ENCODE results near the gene PEX5L.

The PEX5L gene

GRCh38 chr3:179964890-179965289, 71.8 kb downstream of the PEX5L start:
- Histone ChIP-seq H2AFZ (ENCODE audit: low read length) (no peak overlapping the region), H3K9me2 (replicated peaks; ENCODE audit: insufficient read depth, low read length) (no peaks in the 10 kb centered on the region), H3F3A (ENCODE audit: insufficient read depth, low read length) (no peaks in the 10 kb centered on the region), H3K4me1 (ENCODE audit: low read length) (no peaks in the 10 kb centered on the region), H3K4me2 (ENCODE audit: low read depth, low read length) (no peak overlapping the region), H4K20me1 (ENCODE audit: insufficient read depth, low read length) (no peaks in the 10 kb centered on the region), H3K9me3 (replicated peaks; ENCODE audit: insufficient read depth, low read length) (no peaks in the 10 kb centered on the region), H3K27ac (ENCODE audit: low read length) (no peak overlapping the region), H3K27me3 (replicated peaks; ENCODE audit: insufficient read depth, low read length) (no peaks in the 10 kb centered on the region), H3K9ac (ENCODE audit: low read length) (no peak overlapping the region), H3K79me2 (ENCODE audit: low read length) (no peaks in the 10 kb centered on the region), H3K36me3 (replicated peaks; ENCODE audit: insufficient read depth, low read length) (no peaks in the 10 kb centered on the region), H3K4me3 (ENCODE audit: low read length) (no peak overlapping the region)
- DNase-seq: no peak
- TF ChIP-seq CTCF (IDR thresholded peaks at IDR 0.05; ENCODE audit: low read length) (no peak), EZH2phosphoT487 (IDR thresholded peaks at IDR 0.05; ENCODE audit: low read length) (no peak), EZH2 (optimal IDR thresholded peaks at IDR 0.05; ENCODE audit: low read depth, low read length) (no peak)

- no peak overlapping the region for H3K27ac ChIP-seq (ENCODE audit: low read length)
- H3K9me2 ChIP-seq (replicated peaks; ENCODE audit: insufficient read depth, low read length): no peaks in the 10 kb centered on the region
- no peaks in the 10 kb centered on the region for H3K79me2 ChIP-seq (ENCODE audit: low read length)
- TF ChIP-seq CTCF (IDR thresholded peaks at IDR 0.05; ENCODE audit: low read length) (no peak), EZH2 (optimal IDR thresholded peaks at IDR 0.05; ENCODE audit: low read depth, low read length) (no peak), EZH2phosphoT487 (IDR thresholded peaks at IDR 0.05; ENCODE audit: low read length) (no peak)
- no peak for DNase-seq
- no peaks in the 10 kb centered on the region for H3K27me3 ChIP-seq (replicated peaks; ENCODE audit: insufficient read depth, low read length)
- no peaks in the 10 kb centered on the region for H3K9me3 ChIP-seq (replicated peaks; ENCODE audit: insufficient read depth, low read length)
- H3K9ac ChIP-seq (ENCODE audit: low read length): no peak overlapping the region
- no peaks in the 10 kb centered on the region for H3K36me3 ChIP-seq (replicated peaks; ENCODE audit: insufficient read depth, low read length)
- no peak overlapping the region for H3K4me2 ChIP-seq (ENCODE audit: low read depth, low read length)
- H2AFZ ChIP-seq (ENCODE audit: low read length): no peak overlapping the region
- H4K20me1 ChIP-seq (ENCODE audit: insufficient read depth, low read length): no peaks in the 10 kb centered on the region
- peaks cover 7% of the 10 kb centered on the region for H3K4me1 ChIP-seq (ENCODE audit: low read length)
- H3K4me3 ChIP-seq (ENCODE audit: low read length): no peak overlapping the region
- peaks cover 4% of the 10 kb centered on the region; the same call in 1 of the 2 replicates for H3F3A ChIP-seq (ENCODE audit: insufficient read depth, low read length)
Measured at GRCh38 chr3:179962629-179963387, 73.9 kb downstream of the PEX5L start.

- Histone ChIP-seq H3K9me2 (replicated peaks; ENCODE audit: insufficient read depth, low read length) (no peaks in the 10 kb centered on the region), H3K36me3 (replicated peaks; ENCODE audit: insufficient read depth, low read length) (no peaks in the 10 kb centered on the region), H3K9me3 (replicated peaks; ENCODE audit: insufficient read depth, low read length) (no peaks in the 10 kb centered on the region), H3K27ac (ENCODE audit: low read length) (no peak overlapping the region), H3K4me3 (ENCODE audit: low read length) (no peak overlapping the region), H3K4me2 (ENCODE audit: low read depth, low read length) (no peak overlapping the region), H2AFZ (ENCODE audit: low read length) (no peak overlapping the region), H3K79me2 (ENCODE audit: low read length) (no peaks in the 10 kb centered on the region), H3F3A (ENCODE audit: insufficient read depth, low read length) (peaks cover 15% of the 10 kb centered on the region), H3K9ac (ENCODE audit: low read length) (no peak overlapping the region), H3K4me1 (ENCODE audit: low read length) (peaks cover 18% of the 10 kb centered on the region), H4K20me1 (ENCODE audit: insufficient read depth, low read length) (no peaks in the 10 kb centered on the region), H3K27me3 (replicated peaks; ENCODE audit: insufficient read depth, low read length) (no peaks in the 10 kb centered on the region)
- DNase-seq: no peak
- TF ChIP-seq EZH2 (optimal IDR thresholded peaks at IDR 0.05; ENCODE audit: low read depth, low read length) (no peak), EZH2phosphoT487 (IDR thresholded peaks at IDR 0.05; ENCODE audit: low read length) (no peak)
Measured at GRCh38 chr3:179961703-179962078, 75.0 kb downstream of the PEX5L start.

GRCh38 chr3:179961071-179961702, 75.5 kb downstream of the PEX5L start:
- Histone ChIP-seq H3K79me2 (ENCODE audit: low read length) (no peaks in the 10 kb centered on the region), H4K20me1 (ENCODE audit: insufficient read depth, low read length) (no peaks in the 10 kb centered on the region), H3K4me2 (ENCODE audit: low read depth, low read length) (no peak overlapping the region), H3F3A (ENCODE audit: insufficient read depth, low read length) (peaks cover 19% of the 10 kb centered on the region), H2AFZ (ENCODE audit: low read length) (no peak overlapping the region), H3K36me3 (replicated peaks; ENCODE audit: insufficient read depth, low read length) (no peaks in the 10 kb centered on the region), H3K9me3 (replicated peaks; ENCODE audit: insufficient read depth, low read length) (no peaks in the 10 kb centered on the region), H3K4me1 (ENCODE audit: low read length) (peaks cover 22% of the 10 kb centered on the region), H3K9me2 (replicated peaks; ENCODE audit: insufficient read depth, low read length) (no peaks in the 10 kb centered on the region), H3K27me3 (replicated peaks; ENCODE audit: insufficient read depth, low read length) (no peaks in the 10 kb centered on the region), H3K4me3 (ENCODE audit: low read length) (no peak overlapping the region), H3K27ac (ENCODE audit: low read length) (no peak overlapping the region), H3K9ac (ENCODE audit: low read length) (no peak overlapping the region)
- TF ChIP-seq EZH2phosphoT487 (IDR thresholded peaks at IDR 0.05; ENCODE audit: low read length): no peak
- TF ChIP-seq CTCF (IDR thresholded peaks at IDR 0.05; ENCODE audit: low read length): no peak
- no peak for TF ChIP-seq EZH2 (optimal IDR thresholded peaks at IDR 0.05; ENCODE audit: low read depth, low read length)
- DNase-seq: no peak

All from MM.1S (cell line).